K562 (cell line): Measurements from ENCODE around the gene ITSN1. TPM values are rescaled to one million over a fixed set of nuclear protein-coding genes. Genes with fewer than 3 reads are reported as not detected.

Experiments used
- ATAC-seq: fragments of 200-7000 bp; cut with Tn5 transposase; 3 replicates; pipeline ENCODE4 v1.9.1; 2020; ENCODE audit warnings: moderate library complexity
- BruUV-seq: library from RNA; stranded (reverse); fragments of 400-500 nt; replicated peaks from 2 replicates; lab custom pipeline; 2021; lab: Mats Ljungman, UMichigan
- CTCF ChIA-PET: fragments of 300-600 bp; formaldehyde crosslinking; extraction: SDS; loops from one replicate; lab custom pipeline; 2021; ENCODE audit warnings: low intra/inter-chr PET ratio; lab: Yijun Ruan, JAX
- POLR2A ChIA-PET: fragments of 300-600, 350-650 bp; sonication (Branson Sonifier 250); formaldehyde crosslinking; extraction: SDS; loops from one replicate; lab custom pipeline; 2021; ENCODE audit warnings: antibody characterized with exemption, inconsistent platforms; lab: Yijun Ruan, JAX
- DNase-seq, 4 experiments: peaks; one replicate each; pipeline versions ENCODE4 v3.0.0 to v3.0.0-alpha.2; 2011 to 2018; ENCODE audit warnings: low spot score in 3 of 4, mixed read lengths in 3 of 4; ENCODE audit errors: extremely low read depth in 1 of 4
- FAIRE-seq: peaks from 2 replicates; lab custom pipeline; 2011; peaks lifted over from hg19 to GRCh38; lab: Jason Lieb, UNC
- H2AFZ ChIP-seq: 2 replicates; pipeline ENCODE4 v1.6.0; 2011; ENCODE audit warnings: low read depth, low read length, control low read depth, inconsistent platforms
- H3K27ac ChIP-seq: fragments of 200-600 bp; 3 replicates; pipeline ENCODE4 v1.8.0; 2011; ENCODE audit warnings: low read depth, mild to moderate bottlenecking, control low read depth, inconsistent platforms, low read length, moderate library complexity, mixed read lengths; ENCODE audit errors: extremely low read depth
- H3K27me3 ChIP-seq, 2 experiments: fragments of 300-600 bp in 1 of 2; 2 replicates in 1 of 2; 3 replicates in 1 of 2; pipeline versions ENCODE4 v1.6.0 to v1.8.0; 2011; ENCODE audit warnings: inconsistent platforms in 2 of 2, low read length in 2 of 2, mild to moderate bottlenecking in 1 of 2, mixed read lengths in 1 of 2, moderate library complexity in 1 of 2; ENCODE audit not compliant: control insufficient read depth in 2 of 2, insufficient read depth in 2 of 2
- H3K36me3 ChIP-seq: fragments of 300-600 bp; 3 replicates; pipeline ENCODE4 v1.8.0; 2011; ENCODE audit warnings: mild to moderate bottlenecking, low read length, inconsistent platforms; ENCODE audit not compliant: control insufficient read depth, insufficient read depth
- H3K4me1 ChIP-seq, 2 experiments: fragments of 200-600 bp in 1 of 2; replicated peaks in 1 of 2; 2 replicates in 1 of 2; 3 replicates in 1 of 2; pipeline versions ENCODE4 v1.5.1 to v1.8.0; 2011; ENCODE audit warnings: inconsistent platforms in 2 of 2, low read length in 2 of 2, mild to moderate bottlenecking in 1 of 2, mixed read lengths in 1 of 2, moderate library complexity in 1 of 2; ENCODE audit not compliant: control insufficient read depth in 2 of 2, insufficient read depth in 2 of 2
- H3K4me2 ChIP-seq: 2 replicates; pipeline ENCODE4 v1.6.1; 2011; ENCODE audit warnings: low read length, control low read depth, inconsistent platforms, mixed read lengths; ENCODE audit not compliant: insufficient read depth
- H3K4me3 ChIP-seq: fragments of 200-600 bp; sonication (generic), shearing (Covaris generic); 2 replicates; pipeline ENCODE4 v1.5.1; 2016; ENCODE audit warnings: control low read depth, inconsistent platforms
- H3K79me2 ChIP-seq: fragments of 200-600 bp; 3 replicates; pipeline ENCODE4 v1.8.0; 2011; ENCODE audit warnings: low read length, inconsistent platforms; ENCODE audit not compliant: control insufficient read depth, insufficient read depth
- H3K9ac ChIP-seq, 2 experiments: 2 replicates each; pipeline versions ENCODE4 v1.6.0 to v1.6.1; 2011; ENCODE audit warnings: low read depth in 2 of 2, low read length in 2 of 2, control low read depth in 1 of 2, inconsistent platforms in 1 of 2, mild to moderate bottlenecking in 1 of 2, mixed read lengths in 1 of 2; ENCODE audit not compliant: insufficient read depth in 1 of 2
- H3K9me1 ChIP-seq: one replicate; pipeline ENCODE4 v1.6.0; 2011; ENCODE audit warnings: inconsistent platforms, mild to moderate bottlenecking, low read length, moderate library complexity; ENCODE audit not compliant: control insufficient read depth, insufficient read depth
- H3K9me3 ChIP-seq: replicated peaks from 2 replicates; pipeline ENCODE4 v1.5.1; 2011; ENCODE audit warnings: low read depth, low read length, inconsistent platforms; ENCODE audit not compliant: control insufficient read depth, insufficient read depth
- H4K20me1 ChIP-seq: replicated peaks from 2 replicates; pipeline ENCODE4 v1.6.1; 2011; ENCODE audit warnings: low read length, inconsistent platforms, mixed read lengths; ENCODE audit not compliant: control insufficient read depth, insufficient read depth
- EZH2 ChIP-seq: IDR thresholded peaks from 2 replicates; pipeline ENCODE4 v1.6.1; 2012; ENCODE audit warnings: low read depth, mild to moderate bottlenecking, inconsistent platforms, low read length, borderline replicate concordance
- GATAD2B ChIP-seq: fragments of 450-650 bp; IDR thresholded peaks from 2 replicates; pipeline ENCODE4 v1.6.1; 2017; ENCODE audit warnings: mild to moderate bottlenecking, borderline replicate concordance
- HDAC1 ChIP-seq, 2 experiments: fragments of 450-650 bp; IDR thresholded peaks; 2 replicates each; pipeline ENCODE4 v1.6.1; 2016 to 2017; ENCODE audit warnings: inconsistent platforms in 1 of 2, mild to moderate bottlenecking in 1 of 2, moderate library complexity in 1 of 2
- HDAC6 ChIP-seq: IDR thresholded peaks from 2 replicates; pipeline ENCODE4 v1.6.1; 2012; ENCODE audit warnings: low read depth, mild to moderate bottlenecking, control low read depth, inconsistent platforms, low read length, moderate library complexity
- KDM5B ChIP-seq: fragments of 200-600 bp; sonication (generic); IDR thresholded peaks from 2 replicates; pipeline ENCODE4 v1.6.1; 2012; ENCODE audit warnings: low read depth, mild to moderate bottlenecking, moderate library complexity, low read length, control low read depth, inconsistent platforms; ENCODE audit not compliant: insufficient replicate concordance
- RCOR1 ChIP-seq, 2 experiments: IDR thresholded peaks; 2 replicates each; pipeline ENCODE4 v1.6.1; 2012; ENCODE audit warnings: low read depth in 2 of 2, low read length in 2 of 2, borderline replicate concordance in 1 of 2, improper control_type of control experiment in 1 of 2
- SNIP1 ChIP-seq: fragments of 450-650 bp; IDR thresholded peaks from 2 replicates; pipeline ENCODE4 v1.7.1; 2017; ENCODE audit warnings: low read depth, mild to moderate bottlenecking
- TAF9B ChIP-seq: fragments of 450-650 bp; IDR thresholded peaks from 2 replicates; pipeline ENCODE4 v1.6.1; 2018; ENCODE audit warnings: mild to moderate bottlenecking; ENCODE audit not compliant: partially characterized antibody
- TCF3 ChIP-seq: sonication (generic); formaldehyde crosslinking; IDR thresholded peaks from 2 replicates; pipeline ENCODE4 v1.4.0; 2020; ENCODE audit warnings: mild to moderate bottlenecking, missing genetic modification reagents
- ZBTB7A ChIP-seq: IDR thresholded peaks from 2 replicates; pipeline ENCODE4 v1.6.1; 2011; ENCODE audit warnings: low read depth, mild to moderate bottlenecking, low read length, moderate library complexity, borderline replicate concordance; ENCODE audit not compliant: control insufficient read depth
- WGBS: fragments of 100-300 bp; shearing (Covaris generic); methylation state at CpG from one replicate; pipeline ENCODE4 v1.1.6; 2016; ENCODE audit warnings: low coverage, mixed read lengths; ENCODE audit not compliant: insufficient coverage; ENCODE audit errors: missing lambda C conversion rate; 5-methylcytosine and 5-hydroxymethylcytosine counted together
- in situ Hi-C: fragments of 300-500 bp; cut with MboI; formaldehyde crosslinking; loops from 4 replicates; pipeline ENCODE4 v1.15.0; 2018; ENCODE audit warnings: inconsistent platforms, mixed read lengths
- intact Hi-C: fragments of 100-400 bp; cut with micrococcal nuclease; formaldehyde crosslinking; loops from 2 replicates; pipeline ENCODE4 v1.14.2; 2022
- polyA plus RNA-seq, 8 experiments: library from polyadenylated mRNA; depleted of rRNA in 4 of 8; stranded (reverse) in 5 of 8; unstranded in 3 of 8; fragments of >200 nt; fragmentation: Nextera tagmentation in 2 of 8; fragmentation: Illumina TruSeq in 1 of 8; extraction: Ambion mirVana in 2 of 8; extraction: Trizol in 1 of 8; gene quantifications; 2 replicates each; pipeline versions ENCODE4 v1.2.1 to v1.2.3, GENCODE V29; 2011 to 2014; ENCODE audit warnings: inconsistent platforms in 1 of 8, missing spikeins in 1 of 8
- total RNA-seq, 7 experiments: library from RNA; depleted of rRNA in 6 of 7; stranded (reverse); fragments of >200 nt in 6 of 7; fragmentation: Illumina TruSeq in 2 of 7; extraction: Trizol in 2 of 7; gene quantifications; 2 replicates each; pipeline versions ENCODE4 v1.2.1 to v1.2.3, GENCODE V29; 2011 to 2021; ENCODE audit warnings: low replicate concordance in 1 of 7
- TF ChIP-seq, protein P1 (sequence below): sonication (generic); formaldehyde crosslinking; IDR thresholded peaks from 2 replicates; pipeline ENCODE4 v1.5.0; 2020; ENCODE audit warnings: missing genetic modification reagents
- TF ChIP-seq, protein P2 (sequence below): IDR thresholded peaks from 2 replicates; pipeline ENCODE4 v1.6.1; 2011; ENCODE audit warnings: borderline replicate concordance, low read depth, mild to moderate bottlenecking, moderate library complexity, low read length; ENCODE audit not compliant: insufficient read depth, poor library complexity, severe bottlenecking
- TF ChIP-seq, protein P3 (sequence below), 2 experiments: IDR thresholded peaks; 2 replicates each; pipeline ENCODE4 v1.6.1; 2012; ENCODE audit warnings: improper control_type of control experiment in 2 of 2, low read depth in 2 of 2, low read length in 2 of 2, borderline replicate concordance in 1 of 2

The ITSN1 gene
- total and polyA plus RNA-seq, 9 of the 15 experiments (the other 6 are each of a cell fraction or from before 2014, with no cell fraction given): 1.1 to 12.6 (median 4.8) TPM

DNA sequence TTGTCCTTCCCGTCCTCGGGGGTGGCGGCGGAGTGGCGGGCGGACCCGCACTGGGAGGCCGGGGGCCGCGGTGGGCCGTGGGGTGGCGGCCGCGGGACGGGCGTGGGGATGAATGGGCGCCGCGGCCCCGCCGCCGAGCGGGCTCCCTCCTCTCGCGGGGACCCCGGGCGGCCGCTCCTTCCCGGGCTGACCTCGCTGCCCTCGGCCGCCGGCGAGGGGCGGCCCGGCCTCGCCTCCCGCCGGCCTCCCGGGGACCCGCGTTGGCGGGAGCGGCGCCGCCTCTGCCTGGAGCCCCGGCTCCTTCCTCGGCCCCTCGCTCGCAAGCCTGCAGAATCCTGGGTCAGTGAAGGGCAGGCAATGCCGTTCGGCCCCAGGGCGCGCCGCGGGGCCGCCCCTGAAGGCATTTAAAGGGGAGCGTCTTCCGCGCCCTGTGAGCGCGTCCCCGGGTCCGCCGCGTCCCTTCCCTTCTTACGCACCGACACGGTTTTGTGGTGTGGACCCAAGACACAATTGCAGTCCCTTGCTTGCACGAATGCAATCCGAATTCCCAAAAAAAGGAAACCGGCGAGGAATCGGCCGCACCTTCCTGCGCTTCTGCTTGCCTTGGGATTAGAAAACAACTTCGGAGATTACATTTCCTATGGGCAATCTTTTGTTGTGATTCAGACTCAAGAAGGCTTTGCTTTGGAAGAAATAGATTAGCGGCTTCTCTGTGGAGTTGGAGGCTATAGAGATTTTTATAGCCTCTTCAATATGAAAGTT lies 776 bp downstream of the ITSN1 start:
- Histone ChIP-seq H3K27me3 (peaks cover 4 to 10% of the 10 kb centered on the region in 2 experiments; a peak in 1 of 5 replicates), H3K4me1 (peaks cover 5 to 12% of the 10 kb centered on the region in 2 experiments; a peak in 4 of 5 replicates), H2AFZ (peak overlapping the region; percentile 98), H3K36me3 (no peaks in the 10 kb centered on the region), H3K4me2 (peak overlapping the region; percentile 93), H3K4me3 (peak overlapping the region; percentile 64), H3K9me3 (no peaks in the 10 kb centered on the region), H4K20me1 (no peaks in the 10 kb centered on the region), H3K9me1 (no peaks in the 10 kb centered on the region), H3K27ac (no peak overlapping the region), H3K79me2 (peaks cover 26% of the 10 kb centered on the region), H3K9ac (peak overlapping the region in 1 of 2 experiments; percentile 87; a peak in 2 of 4 replicates)
- 2% methylated on average over 39 of the region's 78 CpGs for WGBS
- DNase-seq (peak; percentile 36 to 56 (median 50)), FAIRE-seq (no peak), ATAC-seq (no peak)
- no TSS peak for BruUV-seq
- intact Hi-C loops (no loop called here), in situ Hi-C loops (no loop called here)
- POLR2A ChIA-PET: interaction anchor here (0.6 kb wide), 1 partner anchor 115 kb away, joined by 3 read pairs; no protein-coding TSS in a partner anchor
- CTCF ChIA-PET: no interaction called here
- no peak for TF ChIP-seq TCF3 (CRISPR knock-in tag)
- peak in 1 of 2 experiments; percentile 24; a peak in 1 of 4 replicates for TF ChIP-seq HDAC1 (IDR thresholded peaks at IDR 0.05)
- TF ChIP-seq, protein P1, sequence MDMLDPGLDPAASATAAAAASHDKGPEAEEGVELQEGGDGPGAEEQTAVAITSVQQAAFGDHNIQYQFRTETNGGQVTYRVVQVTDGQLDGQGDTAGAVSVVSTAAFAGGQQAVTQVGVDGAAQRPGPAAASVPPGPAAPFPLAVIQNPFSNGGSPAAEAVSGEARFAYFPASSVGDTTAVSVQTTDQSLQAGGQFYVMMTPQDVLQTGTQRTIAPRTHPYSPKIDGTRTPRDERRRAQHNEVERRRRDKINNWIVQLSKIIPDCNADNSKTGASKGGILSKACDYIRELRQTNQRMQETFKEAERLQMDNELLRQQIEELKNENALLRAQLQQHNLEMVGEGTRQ (CRISPR knock-in tag): 0 out of 2 replicates have a peak, but pooled peaks have one; percentile 5
- no peak for TF ChIP-seq SNIP1
- TF ChIP-seq, protein P2, sequence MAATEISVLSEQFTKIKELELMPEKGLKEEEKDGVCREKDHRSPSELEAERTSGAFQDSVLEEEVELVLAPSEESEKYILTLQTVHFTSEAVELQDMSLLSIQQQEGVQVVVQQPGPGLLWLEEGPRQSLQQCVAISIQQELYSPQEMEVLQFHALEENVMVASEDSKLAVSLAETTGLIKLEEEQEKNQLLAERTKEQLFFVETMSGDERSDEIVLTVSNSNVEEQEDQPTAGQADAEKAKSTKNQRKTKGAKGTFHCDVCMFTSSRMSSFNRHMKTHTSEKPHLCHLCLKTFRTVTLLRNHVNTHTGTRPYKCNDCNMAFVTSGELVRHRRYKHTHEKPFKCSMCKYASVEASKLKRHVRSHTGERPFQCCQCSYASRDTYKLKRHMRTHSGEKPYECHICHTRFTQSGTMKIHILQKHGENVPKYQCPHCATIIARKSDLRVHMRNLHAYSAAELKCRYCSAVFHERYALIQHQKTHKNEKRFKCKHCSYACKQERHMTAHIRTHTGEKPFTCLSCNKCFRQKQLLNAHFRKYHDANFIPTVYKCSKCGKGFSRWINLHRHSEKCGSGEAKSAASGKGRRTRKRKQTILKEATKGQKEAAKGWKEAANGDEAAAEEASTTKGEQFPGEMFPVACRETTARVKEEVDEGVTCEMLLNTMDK: no peak
- TF ChIP-seq, protein P3, sequence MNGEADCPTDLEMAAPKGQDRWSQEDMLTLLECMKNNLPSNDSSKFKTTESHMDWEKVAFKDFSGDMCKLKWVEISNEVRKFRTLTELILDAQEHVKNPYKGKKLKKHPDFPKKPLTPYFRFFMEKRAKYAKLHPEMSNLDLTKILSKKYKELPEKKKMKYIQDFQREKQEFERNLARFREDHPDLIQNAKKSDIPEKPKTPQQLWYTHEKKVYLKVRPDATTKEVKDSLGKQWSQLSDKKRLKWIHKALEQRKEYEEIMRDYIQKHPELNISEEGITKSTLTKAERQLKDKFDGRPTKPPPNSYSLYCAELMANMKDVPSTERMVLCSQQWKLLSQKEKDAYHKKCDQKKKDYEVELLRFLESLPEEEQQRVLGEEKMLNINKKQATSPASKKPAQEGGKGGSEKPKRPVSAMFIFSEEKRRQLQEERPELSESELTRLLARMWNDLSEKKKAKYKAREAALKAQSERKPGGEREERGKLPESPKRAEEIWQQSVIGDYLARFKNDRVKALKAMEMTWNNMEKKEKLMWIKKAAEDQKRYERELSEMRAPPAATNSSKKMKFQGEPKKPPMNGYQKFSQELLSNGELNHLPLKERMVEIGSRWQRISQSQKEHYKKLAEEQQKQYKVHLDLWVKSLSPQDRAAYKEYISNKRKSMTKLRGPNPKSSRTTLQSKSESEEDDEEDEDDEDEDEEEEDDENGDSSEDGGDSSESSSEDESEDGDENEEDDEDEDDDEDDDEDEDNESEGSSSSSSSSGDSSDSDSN (IDR thresholded peaks at IDR 0.05; ENCODE audit: borderline replicate concordance in 1 of 2, low read depth in 2 of 2, low read length in 2 of 2): peak; percentile 58 to 85; a peak in 2 of 4 replicates
- peak; percentile 16; the same call in 1 of the 2 replicates for TF ChIP-seq ZBTB7A
- TF ChIP-seq GATAD2B: 0 out of 2 replicates have a peak, but pooled peaks have one; percentile 76
- TF ChIP-seq TAF9B: no peak
- peak in 1 of 2 experiments; percentile 44; a peak in 1 of 4 replicates for TF ChIP-seq RCOR1 (IDR thresholded peaks at IDR 0.05; ENCODE audit: borderline replicate concordance in 1 of 2, low read depth in 2 of 2, low read length in 2 of 2)
- TF ChIP-seq HDAC6: 0 out of 2 replicates have a peak, but pooled peaks have one; percentile 83
- peak; percentile 88 for TF ChIP-seq EZH2
- peak; percentile 10 for TF ChIP-seq KDM5B
